ENCODE results near the gene LCLAT1.
"Not testable (repeated sequence)": the region's sequence is repeated elsewhere in the genome, so short reads cannot be mapped to it uniquely, and the experiment has no call there.

Gene LCLAT1

DNA sequence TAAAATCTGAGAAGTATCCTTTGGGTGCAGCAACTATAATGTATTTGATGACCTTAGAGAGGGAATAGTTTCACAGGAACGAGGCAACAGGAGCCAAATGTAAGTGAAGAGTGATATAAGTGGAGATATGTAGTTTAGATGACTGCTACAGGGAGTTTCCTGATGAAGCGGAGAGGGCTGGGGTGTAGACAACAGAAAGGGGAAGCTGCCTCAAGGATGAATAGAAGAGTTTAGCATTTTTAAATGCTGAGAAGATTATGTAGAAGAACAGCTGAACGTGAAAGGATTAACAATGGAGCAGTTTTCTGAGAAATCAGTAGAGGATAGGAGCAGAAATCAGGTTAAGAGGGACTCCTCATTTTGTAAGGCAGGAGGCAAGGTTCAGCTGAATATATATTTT, 133.3 kb downstream of the LCLAT1 start:
- no peak for DNase-seq (ENCODE audit: insufficient read length, low spot score)
- no peak for FAIRE-seq

DNA sequence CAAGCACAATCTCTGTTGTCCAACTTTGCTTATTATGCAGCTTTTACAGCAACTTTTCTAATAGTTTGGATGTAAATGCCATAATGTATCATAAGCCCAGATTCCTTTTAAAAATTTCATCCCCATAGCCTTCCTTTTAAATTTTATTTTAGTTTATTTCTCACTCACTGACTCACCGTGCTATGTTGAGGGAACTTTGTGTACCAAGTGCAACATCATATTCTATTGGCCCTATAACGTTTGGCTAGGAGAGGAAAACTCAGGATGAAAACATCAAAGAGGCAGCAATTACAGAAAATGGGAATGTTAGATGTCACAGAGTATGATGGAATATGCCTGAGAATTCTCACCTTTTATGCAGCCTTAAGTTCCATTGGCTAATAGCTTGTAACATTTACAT, 135.5 kb downstream of the LCLAT1 start:
- FAIRE-seq (no peak), DNase-seq (ENCODE audit: insufficient read length, low spot score) (no peak)

DNA sequence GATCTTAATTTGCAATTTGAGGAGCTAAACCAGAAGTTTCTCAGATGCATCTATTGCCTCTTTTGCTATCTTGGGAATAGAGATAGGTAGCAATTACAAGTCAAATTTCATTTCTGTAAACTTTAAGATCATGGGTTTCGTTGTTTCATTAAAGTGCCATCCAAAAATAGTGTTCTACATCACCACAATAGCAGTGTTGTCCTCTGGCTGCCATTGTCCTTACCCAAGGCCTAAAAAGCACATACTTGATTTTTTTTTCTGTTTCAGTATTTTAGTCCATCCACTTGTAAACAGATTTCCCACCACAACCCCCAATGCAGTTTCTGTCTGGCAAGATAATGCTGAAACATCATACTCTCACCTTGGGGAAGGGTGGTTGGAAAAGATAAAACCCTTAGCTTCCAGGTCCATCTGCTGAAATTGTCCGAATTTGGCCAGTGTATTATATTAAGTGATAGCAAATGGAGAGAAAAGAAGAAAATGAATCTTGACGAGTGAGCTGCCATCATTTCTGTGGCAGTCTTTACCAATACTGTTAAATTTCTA, 136.2 kb downstream of the LCLAT1 start:
- FAIRE-seq (no peak), DNase-seq (ENCODE audit: insufficient read length, low spot score) (no peak)

DNA sequence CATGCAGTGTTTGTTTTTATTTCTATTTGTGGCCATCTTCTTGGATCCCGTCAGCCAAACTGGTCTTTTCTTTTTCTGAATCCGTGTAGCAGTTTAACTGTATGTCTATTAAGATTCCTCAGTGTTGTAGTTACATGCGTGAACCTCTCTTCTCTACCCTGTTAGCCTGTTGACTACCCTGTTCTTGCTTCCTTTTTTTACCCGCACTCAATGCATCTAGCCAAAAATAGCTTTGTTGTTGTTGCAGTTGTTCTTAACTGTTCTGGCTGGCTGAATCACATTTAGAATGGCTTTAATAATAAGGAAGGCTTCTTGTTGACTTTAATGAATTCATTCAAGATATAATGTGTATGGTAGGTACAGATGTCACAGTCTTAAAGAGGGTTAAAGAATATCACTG, 137.1 kb downstream of the LCLAT1 start:
- DNase-seq (ENCODE audit: insufficient read length, low spot score) (no peak), FAIRE-seq (no peak)

DNA sequence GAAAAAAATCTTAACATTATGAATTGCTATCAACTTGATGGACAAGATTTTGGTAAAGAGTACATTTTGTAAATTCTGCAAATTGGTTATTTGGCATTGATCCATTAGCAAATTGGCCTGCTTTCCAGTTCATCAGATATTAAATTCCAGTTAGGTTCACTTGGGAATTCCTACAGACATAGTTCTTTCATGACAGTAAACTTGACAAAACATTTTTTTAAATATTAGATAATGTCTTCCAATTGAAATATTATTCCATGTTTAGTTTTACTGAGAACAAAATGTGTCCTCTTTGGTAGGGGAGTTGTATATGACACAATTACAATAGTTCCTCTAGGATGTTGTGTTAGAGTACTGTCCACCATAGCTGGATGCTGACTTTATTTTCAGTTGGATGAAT, 141.9 kb downstream of the LCLAT1 start:
- FAIRE-seq (no peak), DNase-seq (ENCODE audit: insufficient read length, low spot score) (no peak)

DNA sequence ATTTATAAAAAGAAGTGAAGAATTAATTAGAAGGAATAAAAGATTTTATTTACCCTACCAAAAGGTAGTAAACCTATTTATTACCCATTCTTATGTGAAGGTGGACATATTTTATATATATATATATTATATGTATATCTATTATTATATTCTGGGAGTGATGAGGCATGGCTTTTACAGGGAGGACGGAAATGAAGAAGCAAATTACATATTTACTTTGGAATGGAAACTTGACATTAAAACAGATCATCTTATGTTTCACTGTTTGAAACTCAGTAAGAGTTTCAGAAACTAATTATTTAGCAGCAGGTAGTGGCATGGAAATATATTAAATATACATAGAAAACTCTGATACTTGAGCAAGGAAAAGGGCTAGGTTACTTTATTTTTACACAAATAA, 143.4 kb downstream of the LCLAT1 start:
- no peak for FAIRE-seq

DNA sequence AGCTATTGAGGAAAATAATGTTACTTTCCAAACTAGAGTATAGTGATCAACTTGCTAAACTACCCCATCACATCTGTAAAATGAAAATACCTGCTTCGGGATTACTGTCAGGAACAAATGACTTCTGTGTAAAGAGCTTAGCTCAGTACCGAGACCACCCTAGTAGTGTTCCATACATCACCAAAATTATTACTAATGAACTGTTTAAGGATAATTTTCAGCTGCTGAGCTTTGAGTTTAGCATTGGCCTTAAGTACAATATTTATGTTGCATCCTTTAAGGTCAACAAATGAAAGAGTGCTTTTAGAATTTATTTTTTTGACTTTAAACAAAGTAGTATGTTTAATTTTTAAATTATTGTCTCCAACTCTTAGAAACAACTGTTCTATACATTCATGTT, 144.1 kb downstream of the LCLAT1 start:
- no peak for FAIRE-seq

More for the DNA sequence above, 143.4 kb downstream of the LCLAT1 start:
- no peak for DNase-seq (ENCODE audit: insufficient read length, low spot score)

DNA sequence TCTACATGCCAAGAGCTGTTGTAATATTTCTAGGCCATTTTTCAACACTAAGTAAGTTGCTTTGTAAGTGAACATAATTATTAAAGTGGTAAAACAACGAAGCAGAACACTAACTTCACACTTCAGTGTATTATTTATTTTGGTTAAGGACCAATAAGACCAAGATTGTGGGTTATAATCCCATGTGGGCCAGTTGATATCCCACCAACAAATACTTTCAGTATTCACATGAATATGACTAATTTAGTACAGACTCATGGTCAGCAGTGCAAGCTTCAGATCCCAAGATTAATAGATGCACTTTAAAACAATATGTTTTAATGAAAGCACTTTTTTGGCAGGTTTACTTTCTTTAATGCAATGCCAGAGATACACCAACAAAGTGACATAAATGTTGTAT, 154.3 kb downstream of the LCLAT1 start:
- DNase-seq (ENCODE audit: insufficient read length, low spot score) (no peak), FAIRE-seq (no peak)

More for the DNA sequence above, 144.1 kb downstream of the LCLAT1 start:
- DNase-seq (ENCODE audit: insufficient read length, low spot score): no peak

DNA sequence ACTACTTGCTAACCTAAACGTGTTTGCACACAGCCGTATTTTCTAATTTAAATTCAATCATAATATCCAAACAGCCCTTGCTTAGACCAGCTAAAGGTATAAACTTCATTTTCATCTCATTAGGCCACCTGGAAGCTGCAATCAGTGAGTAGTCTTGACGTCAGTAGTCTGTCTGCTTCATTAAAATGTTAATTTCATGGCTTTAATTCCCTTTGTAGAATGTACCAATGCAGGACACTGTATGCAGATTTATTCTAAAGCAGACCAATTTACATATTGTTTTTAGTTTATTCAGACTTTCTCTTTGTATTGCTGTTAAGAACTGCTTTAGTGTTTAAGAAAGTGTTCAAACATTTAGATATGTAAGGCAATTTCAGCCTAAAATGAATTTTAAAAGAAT, 158.2 kb downstream of the LCLAT1 start:
- DNase-seq (ENCODE audit: insufficient read length, low spot score) (no peak), FAIRE-seq (no peak)

DNA sequence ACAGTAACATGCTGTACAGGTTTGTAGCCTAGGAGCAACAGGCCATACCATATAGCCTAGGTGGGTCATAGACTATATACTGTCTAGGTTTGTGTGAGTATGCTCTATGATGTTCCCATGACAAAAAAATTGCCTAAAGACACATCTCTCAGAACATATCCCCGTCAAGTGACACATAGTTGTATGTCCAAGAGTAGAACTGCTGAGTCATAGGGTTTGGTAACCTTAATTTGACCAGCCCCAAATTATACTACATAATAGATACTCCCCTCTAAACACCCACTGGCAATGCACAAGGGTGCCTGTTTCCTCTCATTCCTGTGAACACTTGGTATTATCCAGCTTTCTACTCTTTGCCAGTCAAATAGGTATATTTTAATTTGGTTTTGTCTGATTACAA, 161.6 kb downstream of the LCLAT1 start:
- DNase-seq (ENCODE audit: insufficient read length, low spot score) (no peak), FAIRE-seq (no peak)

DNA sequence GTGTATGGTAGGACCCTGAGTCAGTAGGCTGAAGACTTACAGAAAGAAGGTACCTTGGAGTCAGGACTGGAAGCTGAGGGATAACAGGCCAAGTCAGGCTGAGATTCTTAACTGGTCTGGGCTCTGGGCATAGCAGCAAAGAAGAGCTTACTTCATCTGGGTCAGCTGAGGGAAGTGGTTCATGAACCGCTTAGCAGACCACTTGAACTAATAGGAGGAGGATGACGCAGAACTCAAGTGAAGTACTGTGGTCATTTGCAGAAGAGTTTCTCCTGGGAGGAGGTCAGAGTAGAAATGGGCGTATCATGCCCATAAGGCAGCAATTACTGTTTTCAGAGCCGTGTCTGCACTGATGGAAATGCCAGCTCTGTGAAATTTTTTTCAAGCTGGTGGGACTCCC, 164.5 kb downstream of the LCLAT1 start:
- FAIRE-seq: no peak
- DNase-seq (ENCODE audit: insufficient read length, low spot score): no peak

DNA sequence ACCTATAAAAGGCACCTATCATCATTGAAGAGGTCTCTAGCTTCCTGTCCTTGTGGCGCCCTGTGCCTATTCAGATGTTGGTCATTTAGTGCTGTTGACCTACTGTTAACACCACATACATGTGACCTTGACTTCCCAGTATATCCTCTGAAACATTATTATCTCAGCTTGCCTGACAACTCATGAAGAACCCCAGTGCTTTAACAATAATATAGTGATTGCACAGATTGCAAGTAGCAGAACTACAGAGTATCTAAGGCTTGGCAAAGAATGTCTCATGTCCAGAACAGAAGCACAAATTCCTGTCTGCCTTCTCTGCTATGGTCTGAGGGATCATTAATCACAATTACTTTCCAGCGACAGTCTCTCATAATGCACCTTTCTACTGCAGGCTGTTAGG, 165.3 kb downstream of the LCLAT1 start:
- FAIRE-seq: no peak

DNA sequence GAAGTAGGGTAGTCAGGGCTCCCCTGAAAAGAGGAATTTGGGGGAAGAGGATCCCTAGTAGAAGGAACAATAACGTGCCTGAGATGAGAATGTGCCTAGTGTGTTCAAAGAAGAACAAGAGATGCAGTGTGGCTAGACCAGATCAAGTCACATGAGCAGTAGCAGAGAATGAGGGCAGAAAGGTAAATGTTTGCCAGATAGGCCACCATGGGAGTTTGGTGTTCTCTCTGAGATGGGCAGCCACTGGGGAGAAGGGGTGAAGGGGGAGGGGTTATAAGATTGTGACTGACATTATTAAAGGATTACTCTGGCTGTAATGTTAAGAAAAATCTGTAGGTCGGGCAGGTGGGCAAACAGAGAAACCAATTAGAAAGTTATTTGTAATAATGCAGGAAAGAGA, 166.0 kb downstream of the LCLAT1 start:
- FAIRE-seq (no peak), DNase-seq (ENCODE audit: insufficient read length, low spot score) (no peak)

More for the DNA sequence above, 165.3 kb downstream of the LCLAT1 start:
- no peak for DNase-seq (ENCODE audit: insufficient read length, low spot score)

DNA sequence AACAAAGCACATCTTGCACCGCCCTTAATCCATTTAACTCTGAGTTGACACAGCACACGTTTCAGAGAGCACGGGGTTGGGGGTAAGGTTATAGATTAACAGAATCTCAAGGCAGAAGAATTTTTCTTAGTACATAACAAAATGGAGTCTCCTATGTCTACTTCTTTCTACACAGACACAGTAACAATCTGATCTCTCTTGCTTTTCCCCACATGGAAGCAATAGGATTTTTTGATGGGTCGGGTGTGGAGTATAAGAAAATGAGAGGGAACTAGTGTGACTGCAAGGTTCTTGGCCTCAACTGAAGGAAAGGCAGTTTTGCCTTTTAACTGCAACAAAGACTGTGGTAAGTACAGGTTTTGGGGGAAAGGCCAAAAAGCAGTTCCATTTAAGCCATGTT, 167.2 kb downstream of the LCLAT1 start:
- FAIRE-seq; DNase-seq (ENCODE audit: insufficient read length, low spot score): not testable (repeated sequence)

DNA sequence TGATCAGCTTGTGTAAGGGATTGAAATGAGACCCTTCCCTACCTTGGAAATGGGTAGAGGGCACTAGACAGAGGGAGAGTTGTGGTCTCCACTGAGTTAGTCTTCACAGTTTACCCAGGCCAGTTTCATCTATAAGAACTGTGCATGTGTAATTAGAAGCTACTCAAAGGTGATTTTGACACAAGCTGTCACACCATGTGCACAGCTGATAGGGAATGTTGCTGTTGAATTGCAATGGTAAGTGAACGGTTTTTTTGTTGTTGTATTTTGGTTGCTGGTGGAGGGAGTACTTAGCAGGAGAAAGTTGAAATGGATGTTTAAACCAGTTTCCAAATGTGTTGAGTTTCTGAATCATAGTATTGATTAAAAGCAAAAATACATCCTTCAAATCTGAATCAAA, 168.9 kb downstream of the LCLAT1 start:
- no peak for DNase-seq (ENCODE audit: insufficient read length, low spot score)
- FAIRE-seq: no peak

DNA sequence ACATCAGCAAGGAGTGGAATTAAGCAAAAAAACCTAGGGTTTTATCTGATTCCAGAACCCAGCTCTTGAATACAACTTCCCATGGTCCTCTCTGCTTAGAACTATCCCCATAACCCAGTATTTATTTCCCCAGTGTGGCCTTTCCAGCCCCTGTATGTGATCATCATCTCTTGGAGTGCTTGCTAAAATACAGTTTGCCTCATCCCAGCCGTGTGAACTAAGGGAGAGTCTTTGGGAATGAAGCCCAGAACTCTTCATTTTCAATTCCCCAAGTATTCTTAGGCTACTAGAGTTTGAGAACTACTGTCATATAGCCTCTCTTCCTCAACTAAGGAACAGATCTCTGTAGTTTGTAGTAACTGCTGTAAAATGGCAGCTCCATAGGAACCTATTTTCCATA, 173.1 kb downstream of the LCLAT1 start:
- DNase-seq (ENCODE audit: insufficient read length, low spot score) (no peak), FAIRE-seq (no peak)

DNA sequence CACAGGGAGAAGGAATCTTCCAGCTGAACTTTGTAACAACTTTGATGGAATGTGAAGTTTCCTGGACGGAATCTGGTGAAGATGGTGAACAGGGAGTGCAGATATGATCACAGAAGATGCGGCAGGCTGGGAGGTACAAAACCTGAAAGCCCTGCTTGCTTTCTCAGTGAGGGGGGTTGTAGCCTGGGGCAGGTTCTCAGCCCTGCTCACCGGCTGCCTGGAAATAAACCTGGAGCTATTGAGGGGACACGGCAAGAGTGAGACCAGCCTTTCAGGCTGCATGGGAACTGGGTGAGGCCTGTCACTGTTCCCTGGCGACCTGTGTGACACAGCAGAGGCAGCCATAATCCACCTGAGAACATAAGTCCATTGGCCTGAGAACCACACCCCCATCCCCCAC, 174.8 kb downstream of the LCLAT1 start:
- FAIRE-seq (peak; percentile 23), DNase-seq (ENCODE audit: insufficient read length, low spot score) (no peak)

DNA sequence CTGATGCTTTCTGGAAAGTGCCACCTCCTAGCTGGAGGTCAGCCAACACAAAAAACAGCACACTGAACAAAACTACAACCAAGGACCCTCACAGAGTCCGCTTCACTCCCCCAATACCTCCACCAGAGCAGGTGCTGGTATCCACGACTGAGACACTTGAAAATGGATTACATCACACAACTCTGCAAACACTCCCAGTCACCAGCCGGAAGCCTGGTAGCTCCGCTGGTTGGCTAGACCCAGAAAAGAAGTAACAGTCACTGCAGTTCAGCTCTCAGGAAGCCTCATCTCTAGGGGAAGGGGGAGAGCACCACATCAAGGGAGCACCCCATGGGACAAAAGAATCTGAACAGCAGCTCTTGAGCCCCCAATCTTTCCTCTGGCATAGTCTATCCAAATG, 175.4 kb downstream of the LCLAT1 start:
- FAIRE-seq: no peak
- no peak for DNase-seq (ENCODE audit: insufficient read length, low spot score)

DNA sequence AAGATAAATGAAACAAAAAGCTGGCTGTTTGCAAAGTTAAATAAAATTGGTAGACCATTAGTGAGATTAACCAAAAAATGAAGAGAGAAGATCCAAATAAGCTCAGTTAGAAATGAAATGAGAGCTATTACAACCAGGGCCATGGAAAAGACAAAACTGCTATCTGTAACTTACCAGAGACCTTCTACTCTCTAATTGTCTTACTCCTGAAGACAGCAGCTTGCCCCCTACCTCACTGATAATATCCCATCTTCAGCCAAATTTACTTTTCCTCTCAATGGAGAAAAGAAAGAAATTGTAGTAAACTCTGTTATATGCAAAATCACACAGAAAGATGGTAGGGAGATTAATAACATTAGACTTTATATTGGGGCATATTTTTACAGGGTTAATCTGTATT, 178.2 kb downstream of the LCLAT1 start:
- DNase-seq (ENCODE audit: insufficient read length, low spot score) (no peak), FAIRE-seq (no peak)

DNA sequence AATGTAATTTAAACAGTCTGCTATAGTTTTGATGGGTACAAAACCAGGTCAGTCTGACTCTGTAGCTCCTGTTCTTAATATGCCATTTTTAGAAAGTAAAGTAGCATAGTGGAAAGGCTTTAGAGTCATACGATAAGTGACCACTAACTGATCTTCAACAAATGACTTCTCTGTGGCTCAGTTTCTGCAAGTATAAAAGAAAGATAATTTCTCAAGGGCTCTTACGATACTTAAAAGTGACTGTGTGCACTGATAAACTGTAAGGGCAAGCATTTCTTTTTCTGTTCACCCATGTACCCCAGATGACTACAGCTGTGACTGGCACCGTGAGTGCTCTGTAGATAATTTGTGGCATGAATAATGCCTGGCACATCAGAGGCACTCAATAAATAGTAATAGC, 178.7 kb downstream of the LCLAT1 start:
- DNase-seq (ENCODE audit: insufficient read length, low spot score) (no peak), FAIRE-seq (no peak)

DNA sequence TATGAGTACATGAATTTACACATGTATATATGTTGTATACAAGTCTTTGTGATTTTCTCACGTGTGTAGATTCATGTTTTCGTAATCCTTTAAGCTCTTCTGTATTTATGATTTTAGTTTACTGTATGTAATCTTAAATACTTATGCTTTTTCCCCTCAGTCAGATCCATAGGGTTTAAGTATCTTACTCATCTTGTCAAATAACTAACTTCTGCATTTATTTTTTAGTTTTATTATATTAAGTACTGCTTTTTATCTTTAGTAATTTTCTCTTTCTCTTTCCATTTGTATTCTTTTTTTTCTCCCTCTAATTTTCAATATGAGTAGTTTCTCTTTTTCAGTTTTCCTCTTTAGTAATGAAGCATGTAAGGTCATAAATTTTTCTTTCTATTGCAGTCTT, 179.4 kb downstream of the LCLAT1 start:
- DNase-seq (ENCODE audit: insufficient read length, low spot score) (no peak), FAIRE-seq (no peak)

DNA sequence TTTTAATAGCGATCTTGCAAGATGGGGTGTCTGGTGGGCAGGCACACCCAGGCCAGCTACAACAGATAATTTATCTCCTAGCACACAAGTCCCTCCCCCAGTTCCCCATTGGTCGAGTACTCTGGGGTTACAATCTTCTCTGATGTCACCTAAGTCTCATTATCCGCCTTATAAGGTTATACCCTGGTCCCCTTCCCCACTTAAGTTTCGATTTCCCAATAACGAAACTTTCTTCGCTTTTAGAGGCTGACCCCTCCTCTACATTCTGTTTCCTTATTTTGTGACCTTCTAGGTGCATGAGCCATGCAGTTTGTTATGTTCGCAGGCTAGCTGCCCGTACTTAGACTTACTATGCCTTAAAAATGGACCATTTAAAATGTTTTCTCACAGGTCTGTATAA, 180.1 kb downstream of the LCLAT1 start:
- no peak for FAIRE-seq

DNA sequence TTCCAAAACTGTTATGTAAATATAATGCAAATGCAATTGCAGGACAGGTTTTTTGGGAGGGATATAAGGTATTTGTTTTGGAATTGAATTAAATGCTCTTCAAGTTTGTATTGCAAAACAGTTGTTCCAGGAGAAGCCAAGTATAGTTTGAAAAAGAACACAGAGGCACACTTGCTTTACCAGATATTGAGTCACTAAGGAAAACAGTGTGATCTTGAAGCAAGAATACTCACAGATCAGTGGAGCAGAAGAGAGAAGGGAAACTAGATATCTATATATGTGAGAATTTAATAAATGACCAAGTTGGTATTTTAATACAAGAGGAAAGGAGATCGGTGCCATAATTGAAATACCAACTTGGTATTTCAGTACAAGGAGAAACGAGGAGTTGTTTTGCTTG, 181.3 kb downstream of the LCLAT1 start:
- DNase-seq (ENCODE audit: insufficient read length, low spot score) (no peak), FAIRE-seq (no peak)

More for the DNA sequence above, 180.1 kb downstream of the LCLAT1 start:
- DNase-seq (ENCODE audit: insufficient read length, low spot score): no peak
